ENCODE results near the gene TENT4B.

DNA sequence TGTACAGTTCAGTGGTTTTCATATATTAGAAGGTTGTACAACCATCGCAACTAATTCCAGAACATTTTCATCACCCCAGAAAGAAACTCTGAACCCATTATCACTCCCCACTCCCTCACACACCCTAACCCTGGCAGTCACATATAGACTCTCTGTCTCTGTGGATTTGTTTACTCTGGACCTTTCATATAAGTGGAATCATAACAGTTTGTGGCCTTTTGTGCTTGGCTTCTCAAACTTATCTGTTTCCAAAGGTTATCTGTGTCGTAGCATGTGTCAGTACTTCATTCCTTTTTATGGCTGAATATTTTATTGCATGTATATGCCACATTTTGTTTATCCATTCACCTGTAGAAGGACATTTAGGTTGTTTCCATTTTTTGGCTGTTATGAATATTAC is 12.4 kb downstream of the TENT4B start:
- no peak for TF ChIP-seq SP1 (IDR thresholded peaks at IDR 0.05)
- TF ChIP-seq TARDBP (IDR thresholded peaks at IDR 0.05), result no peak
- TF ChIP-seq FOXA1 (IDR thresholded peaks at IDR 0.05), result no peak
- no peak for TF ChIP-seq BHLHE40 (IDR thresholded peaks at IDR 0.05; ENCODE audit: borderline replicate concordance)
- no peak for TF ChIP-seq FOXK2 (IDR thresholded peaks at IDR 0.05)
- no peak for TF ChIP-seq HDGF (IDR thresholded peaks at IDR 0.05; ENCODE audit: borderline replicate concordance)
- no peak for TF ChIP-seq ARNT (IDR thresholded peaks at IDR 0.05)
- no peak for TF ChIP-seq CTBP1 (IDR thresholded peaks at IDR 0.05; ENCODE audit: borderline replicate concordance)
- no peak for TF ChIP-seq L3MBTL2 (conservative IDR thresholded peaks at IDR 0.05)
- TF ChIP-seq NFRKB (IDR thresholded peaks at IDR 0.05), result no peak
- TF ChIP-seq SUZ12 (IDR thresholded peaks at IDR 0.05), result no peak
- no peak for TF ChIP-seq ELF4 (IDR thresholded peaks at IDR 0.05)
